HepG2 (cell line): Measurements from ENCODE around the gene SLC2A2. TPM values are rescaled to one million over a fixed set of nuclear protein-coding genes. Genes with fewer than 3 reads are reported as not detected.

ENCODE experiments used
- ATAC-seq: fragments of 200-7000 bp; cut with Tn5 transposase; 3 replicates; pipeline ENCODE4 v1.9.1; 2020; ENCODE audit warnings: mild to moderate bottlenecking, moderate library complexity
- BruUV-seq: library from RNA; stranded (reverse); fragments of 400-500 nt; replicated peaks from 2 replicates; lab custom pipeline; 2021; lab: Mats Ljungman, UMichigan
- CTCF ChIA-PET: fragments of 300-600 bp; formaldehyde crosslinking; extraction: SDS; loops from one replicate; lab custom pipeline; 2021; ENCODE audit warnings: low total read pairs, inconsistent platforms, low intra/inter-chr PET ratio; lab: Yijun Ruan, JAX
- POLR2A ChIA-PET: fragments of 350-600 bp; sonication (Branson Sonifier 250); formaldehyde crosslinking; loops from one replicate; lab custom pipeline; 2020; ENCODE audit warnings: antibody characterized with exemption, inconsistent platforms; lab: Yijun Ruan, JAX
- DNase-seq: peaks from one replicate; pipeline ENCODE4 v3.0.0-alpha.2; 2015; ENCODE audit warnings: low spot score
- FAIRE-seq: peaks from 3 replicates; lab custom pipeline; 2011; peaks lifted over from hg19 to GRCh38; lab: Jason Lieb, UNC
- H2AFZ ChIP-seq: one replicate; pipeline ENCODE4 v1.6.1; 2011; ENCODE audit warnings: low read length, inconsistent platforms
- H3K27ac ChIP-seq: fragments of 300-600 bp; 3 replicates; pipeline ENCODE4 v1.8.0; 2011; ENCODE audit warnings: mixed run types, mild to moderate bottlenecking, mixed read lengths, low read length, inconsistent platforms; ENCODE audit not compliant: insufficient read depth; ENCODE audit errors: extremely low read length
- H3K27me3 ChIP-seq, 2 experiments: fragments of 200-600 bp in 1 of 2; 2 replicates in 1 of 2; 3 replicates in 1 of 2; pipeline versions ENCODE4 v1.6.0 to v1.8.0; 2011; ENCODE audit warnings: low read length in 2 of 2, mild to moderate bottlenecking in 2 of 2, moderate library complexity in 2 of 2, inconsistent platforms in 1 of 2; ENCODE audit not compliant: insufficient read depth in 2 of 2, control insufficient read depth in 1 of 2
- H3K36me3 ChIP-seq, 2 experiments: fragments of 200-600 bp in 1 of 2; replicated peaks in 1 of 2; 2 replicates in 1 of 2; 3 replicates in 1 of 2; pipeline versions ENCODE4 v1.5.1 to v1.8.0; 2011; ENCODE audit warnings: low read length in 2 of 2, inconsistent platforms in 1 of 2; ENCODE audit not compliant: insufficient read depth in 2 of 2, control insufficient read depth in 1 of 2
- H3K4me1 ChIP-seq: 2 replicates; pipeline ENCODE4 v1.5.1; 2012; ENCODE audit warnings: low read length, inconsistent platforms; ENCODE audit not compliant: insufficient read depth
- H3K4me2 ChIP-seq: 2 replicates; pipeline ENCODE4 v1.6.0; 2011; ENCODE audit warnings: low read depth, low read length, inconsistent platforms
- H3K4me3 ChIP-seq, 3 experiments: fragments of 200-600 bp in 1 of 3; sonication (generic), shearing (Covaris generic) in 1 of 3; replicated peaks in 1 of 3; 2 replicates each; pipeline ENCODE4 v1.5.1; 2011 to 2016; ENCODE audit warnings: low read length in 3 of 3, inconsistent platforms in 2 of 3, low read depth in 2 of 3, mild to moderate bottlenecking in 2 of 3, control low read depth in 1 of 3, mixed read lengths in 1 of 3; ENCODE audit not compliant: insufficient read depth in 1 of 3
- H3K79me2 ChIP-seq: one replicate; pipeline ENCODE4 v1.6.1; 2011; ENCODE audit warnings: low read length, inconsistent platforms; ENCODE audit not compliant: insufficient read depth
- H3K9ac ChIP-seq: 2 replicates; pipeline ENCODE4 v1.6.0; 2011; ENCODE audit warnings: mild to moderate bottlenecking, low read depth, low read length, inconsistent platforms; ENCODE audit not compliant: insufficient read depth
- H3K9me3 ChIP-seq: 2 replicates; pipeline ENCODE4 v1.5.1; 2012; ENCODE audit warnings: mild to moderate bottlenecking, low read length
- H4K20me1 ChIP-seq: 2 replicates; pipeline ENCODE4 v1.6.0; 2011; ENCODE audit warnings: inconsistent platforms, mild to moderate bottlenecking, low read length, moderate library complexity; ENCODE audit not compliant: insufficient read depth
- FOSL2 ChIP-seq: sonication (generic); formaldehyde crosslinking; IDR thresholded peaks from 2 replicates; pipeline ENCODE4 v1.4.0; 2020; ENCODE audit warnings: missing genetic modification reagents
- PCBP2 ChIP-seq: fragments of 200-400 bp; formaldehyde crosslinking; optimal IDR thresholded peaks from 2 replicates; pipeline ENCODE3; 2018; ENCODE audit warnings: low read length, low read depth; ENCODE audit not compliant: poor library complexity, severe bottlenecking
- POGZ ChIP-seq: sonication (generic); formaldehyde crosslinking; IDR thresholded peaks from 2 replicates; pipeline ENCODE4 v1.4.0; 2020; ENCODE audit warnings: mild to moderate bottlenecking, missing genetic modification reagents
- ZNF205 ChIP-seq: IDR thresholded peaks from 2 replicates; pipeline ENCODE4 v1.6.1; 2018; ENCODE audit warnings: missing biosample characterization, missing genetic modification reagents
- WGBS: methylation state at CpG from one replicate; pipeline ENCODE4 v1.1.6; 2017; ENCODE audit warnings: low lambda C conversion rate; 5-methylcytosine and 5-hydroxymethylcytosine counted together
- in situ Hi-C: cut with HindIII; loops from 2 replicates; pipeline ENCODE4 v1.10.0; 2017; ENCODE audit warnings: low pct_unique_long_range_greater_than_20kb; ENCODE audit not compliant: extremely low pct_ligation_motif_present
- intact Hi-C: fragments of 100-400 bp; cut with micrococcal nuclease; formaldehyde crosslinking; loops from one replicate; pipeline ENCODE4 v1.10.0; 2022; ENCODE audit not compliant: unreplicated experiment
- polyA plus RNA-seq, 8 experiments: library from polyadenylated mRNA; depleted of rRNA in 3 of 8; stranded (reverse) in 7 of 8; unstranded in 1 of 8; fragments of >200 nt; fragmentation: Illumina TruSeq in 4 of 8; extraction: Trizol in 4 of 8; gene quantifications; 2 replicates each; pipeline versions ENCODE4 v1.2.1 to v1.2.3, GENCODE V29; 2011 to 2016; ENCODE audit warnings: low read depth in 4 of 8, missing spikeins in 1 of 8, mixed read lengths in 1 of 8; ENCODE audit not compliant: insufficient read depth in 1 of 8
- total RNA-seq, 5 experiments: library from RNA; depleted of rRNA; stranded (reverse); fragments of >200 nt; fragmentation: Illumina TruSeq; extraction: Trizol; gene quantifications; 2 replicates each; pipeline ENCODE4 v1.2.3, GENCODE V29; 2016; ENCODE audit warnings: low read depth in 1 of 5
- TF ChIP-seq, protein P1 (sequence below): IDR thresholded peaks from 2 replicates; pipeline ENCODE4 v1.6.1; 2016; ENCODE audit warnings: low read depth

Gene SLC2A2
- total and polyA plus RNA-seq, 2 of the 13 experiments (the other 11 are each of a cell fraction or from before 2014, with no cell fraction given), result 19.5 to 23.2 TPM

DNA sequence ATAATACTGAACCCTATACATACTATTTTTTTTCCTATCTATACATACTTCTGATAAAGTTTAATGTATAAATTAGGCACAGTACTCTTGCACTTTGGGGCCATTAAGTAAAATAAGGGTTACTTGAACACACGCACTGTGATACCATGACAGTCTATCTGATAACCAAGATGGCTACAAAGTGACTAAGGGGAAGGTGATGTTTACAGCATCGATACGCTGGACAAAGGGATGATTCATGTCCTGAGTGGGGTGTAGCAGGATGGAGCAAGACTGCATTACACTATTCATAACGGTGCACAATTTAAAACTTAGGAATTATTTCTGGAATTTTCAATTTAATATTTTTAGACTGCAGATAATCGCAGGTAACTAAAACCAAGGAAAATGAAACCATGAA lies 30.0 kb upstream of the SLC2A2 start:
- H3K4me3 ChIP-seq, result no peak overlapping the region
- no peaks in the 10 kb centered on the region for H3K27me3 ChIP-seq
- H3K27ac ChIP-seq, result peak overlapping the region; percentile 68
- ChIA-PET POLR2A (no interaction called here), CTCF (no interaction called here)
- intact Hi-C loops, result loop anchor here (5.0 kb wide), 1 partner anchor 36 kb away; no protein-coding TSS in a partner anchor
- DNase-seq (peak; percentile 35), FAIRE-seq (no peak), ATAC-seq (no peak)
- H2AFZ ChIP-seq, result no peak overlapping the region
- H3K79me2 ChIP-seq, result no peaks in the 10 kb centered on the region
- peak; percentile 79 for TF ChIP-seq FOSL2 (CRISPR knock-in tag)
- TF ChIP-seq PCBP2, result no peak
- TF ChIP-seq POGZ, result 0 out of 2 replicates have a peak, but pooled peaks have one; percentile 46
- TF ChIP-seq, protein P1, sequence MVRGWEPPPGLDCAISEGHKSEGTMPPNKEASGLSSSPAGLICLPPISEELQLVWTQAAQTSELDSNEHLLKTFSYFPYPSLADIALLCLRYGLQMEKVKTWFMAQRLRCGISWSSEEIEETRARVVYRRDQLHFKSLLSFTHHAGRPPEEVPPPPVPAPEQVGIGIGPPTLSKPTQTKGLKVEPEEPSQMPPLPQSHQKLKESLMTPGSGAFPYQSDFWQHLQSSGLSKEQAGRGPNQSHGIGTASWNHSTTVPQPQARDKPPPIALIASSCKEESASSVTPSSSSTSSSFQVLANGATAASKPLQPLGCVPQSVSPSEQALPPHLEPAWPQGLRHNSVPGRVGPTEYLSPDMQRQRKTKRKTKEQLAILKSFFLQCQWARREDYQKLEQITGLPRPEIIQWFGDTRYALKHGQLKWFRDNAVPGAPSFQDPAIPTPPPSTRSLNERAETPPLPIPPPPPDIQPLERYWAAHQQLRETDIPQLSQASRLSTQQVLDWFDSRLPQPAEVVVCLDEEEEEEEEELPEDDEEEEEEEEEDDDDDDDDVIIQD, result peak; percentile 80
- TF ChIP-seq ZNF205 (CRISPR knock-in tag), result no peak
- peaks cover 79% of the 10 kb centered on the region for H3K4me1 ChIP-seq
- no peaks in the 10 kb centered on the region for H3K36me3 ChIP-seq
- H3K4me2 ChIP-seq, result no peak overlapping the region
- H3K9ac ChIP-seq, result no peak overlapping the region
- WGBS, result 86% methylated on average over 5 of the region's 5 CpGs
- no peaks in the 10 kb centered on the region for H4K20me1 ChIP-seq
- no TSS peak for BruUV-seq
- H3K9me3 ChIP-seq, result no peaks in the 10 kb centered on the region
- in situ Hi-C loops, result no loop called here
